HG03442 (cell line): ENCODE measurements around the gene LIPC.

Source experiments
- ATAC-seq: cut with Tn5 transposase; IDR thresholded peaks from one replicate; pipeline ENCODE4 v1.9.1; 2021; ENCODE audit warnings: mild to moderate bottlenecking, moderate library complexity; ENCODE audit not compliant: unreplicated experiment

The LIPC gene

GRCh38 chr15:58530056-58530590 lies 98.3 kb downstream of the LIPC start:
- no peak for ATAC-seq

- no peak for ATAC-seq
Observed at GRCh38 chr15:58532126-58532525, 100.3 kb downstream of the LIPC start.

- no peak for ATAC-seq
Observed at GRCh38 chr15:58534556-58534955, 102.8 kb downstream of the LIPC start.

GRCh38 chr15:58535337-58535736 lies 103.5 kb downstream of the LIPC start:
- ATAC-seq = no peak

GRCh38 chr15:58535894-58536293 lies 104.1 kb downstream of the LIPC start:
- ATAC-seq = no peak

- ATAC-seq = no peak
Observed at GRCh38 chr15:58536414-58536813, 104.6 kb downstream of the LIPC start.

GRCh38 chr15:58537033-58537432 lies 105.2 kb downstream of the LIPC start:
- no peak for ATAC-seq

GRCh38 chr15:58538225-58538727 lies 106.5 kb downstream of the LIPC start:
- ATAC-seq = no peak

GRCh38 chr15:58538901-58539300 lies 107.1 kb downstream of the LIPC start:
- no peak for ATAC-seq

GRCh38 chr15:58539548-58539947 lies 107.8 kb downstream of the LIPC start:
- no peak for ATAC-seq

- no peak for ATAC-seq
Observed at GRCh38 chr15:58541410-58542087, 109.8 kb downstream of the LIPC start.

- no peak for ATAC-seq
Observed at GRCh38 chr15:58543664-58544335, 112.0 kb downstream of the LIPC start.

GRCh38 chr15:58544756-58545155 lies 113.0 kb downstream of the LIPC start:
- no peak for ATAC-seq

GRCh38 chr15:58545307-58546065 lies 113.7 kb downstream of the LIPC start:
- ATAC-seq = no peak

GRCh38 chr15:58546066-58546591 lies 114.3 kb downstream of the LIPC start:
- ATAC-seq = no peak

GRCh38 chr15:58546635-58547627 lies 115.1 kb downstream of the LIPC start:
- ATAC-seq = no peak

- ATAC-seq = no peak
Observed at GRCh38 chr15:58547628-58548307, 116.0 kb downstream of the LIPC start.

GRCh38 chr15:58548308-58549012 lies 116.7 kb downstream of the LIPC start:
- no peak for ATAC-seq
